Measurements from ENCODE around the gene TXNRD2.

TXNRD2 gene

GRCh38 chr22:19876941-19877625 lies 64.5 kb downstream of the TXNRD2 start:
- no peak for DNase-seq (ENCODE audit: low read depth in 2 of 2)

DNA sequence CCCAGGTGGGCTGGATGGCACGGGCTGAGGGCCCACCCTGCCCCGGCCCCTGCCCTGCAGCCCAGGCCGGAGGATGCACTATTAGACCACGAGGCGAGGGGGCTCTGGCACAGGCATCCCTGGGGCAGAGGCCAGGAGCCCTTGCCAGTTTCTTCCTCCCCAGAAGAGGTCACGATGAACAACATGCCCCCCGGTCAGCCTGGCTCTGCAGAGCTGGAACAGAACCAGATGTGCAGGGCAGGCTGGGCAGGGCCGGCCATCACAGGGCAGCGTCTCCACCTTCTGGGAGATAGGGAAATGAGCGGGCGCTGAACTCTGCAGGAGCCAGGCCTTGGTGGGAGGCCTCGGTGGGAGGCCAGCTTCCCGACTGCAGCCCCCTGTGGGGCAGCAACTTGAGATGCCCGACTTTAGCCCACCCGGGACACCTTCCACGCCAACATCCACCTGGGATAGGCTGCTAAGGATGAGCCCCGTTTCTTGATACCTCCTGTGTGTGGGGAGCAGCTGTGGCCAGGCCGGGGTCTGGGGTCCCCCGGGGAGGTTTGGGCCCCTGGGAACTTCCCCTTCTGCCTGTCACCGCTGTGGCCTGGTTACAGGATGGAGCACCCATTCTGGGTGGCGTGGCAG lies 65.2 kb downstream of the TXNRD2 start:
- no peak for DNase-seq (ENCODE audit: low read depth in 2 of 2)

DNA sequence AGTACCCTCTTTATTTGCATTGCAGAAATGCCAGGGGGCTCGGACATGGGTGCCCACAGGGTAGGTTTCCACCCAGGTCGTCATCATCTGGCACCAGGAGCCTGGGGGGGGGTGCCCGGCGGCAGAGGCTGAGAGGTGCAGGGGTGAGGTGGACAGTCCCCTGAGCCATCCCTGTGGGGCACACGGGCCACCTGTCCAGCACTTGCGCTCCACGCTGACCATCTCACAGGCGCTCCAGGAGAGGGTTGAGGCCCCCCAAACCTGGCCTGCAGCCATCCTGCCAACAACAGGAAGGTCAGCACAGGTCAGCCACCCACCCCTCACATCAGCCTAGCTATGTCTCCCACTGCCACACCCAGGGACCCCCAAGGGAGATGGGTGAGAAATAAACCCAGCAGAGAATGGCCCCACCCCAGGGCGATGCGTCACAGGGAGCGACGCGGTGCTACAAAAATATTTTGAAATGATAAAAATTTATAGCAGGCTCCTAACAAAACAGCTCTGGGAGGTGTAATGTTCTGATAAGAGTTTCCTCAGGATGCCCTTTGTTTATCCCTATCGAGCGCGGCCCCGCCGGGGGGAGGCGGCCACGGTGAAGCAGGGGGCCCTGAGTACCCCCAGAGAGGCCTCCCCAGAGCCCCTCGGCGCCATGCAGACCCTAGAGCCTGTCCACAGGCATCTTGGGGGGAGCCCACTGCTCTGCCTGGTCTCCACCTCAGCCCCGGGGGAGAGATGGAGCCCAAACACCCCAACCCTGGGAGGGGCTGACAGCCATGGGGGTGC lies 65.9 kb downstream of the TXNRD2 start:
- DNase-seq (ENCODE audit: low read depth in 2 of 2) = no peak

DNA sequence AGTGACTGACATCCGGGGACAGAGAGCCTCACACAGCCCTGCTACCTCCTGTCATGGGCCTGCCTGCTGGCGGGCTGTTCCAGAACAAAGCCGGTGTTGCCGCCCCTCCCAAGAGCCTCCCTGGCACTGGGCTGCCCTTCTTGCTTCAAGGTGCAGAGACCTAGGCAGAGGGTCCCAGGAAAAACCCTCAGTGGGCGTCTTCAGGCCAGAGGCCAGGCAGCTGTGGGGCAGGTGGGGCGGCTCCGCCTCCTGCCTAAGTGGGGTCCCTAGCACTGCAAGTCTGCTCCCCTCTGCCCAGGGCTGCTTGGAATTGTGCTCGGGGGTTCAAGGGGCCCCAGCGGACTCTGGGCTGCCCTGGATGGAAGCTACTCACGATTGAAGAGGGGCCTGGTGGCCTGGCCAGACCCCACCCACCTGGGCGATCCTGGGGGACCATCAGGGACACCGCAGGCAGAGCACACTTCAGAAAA lies 66.5 kb downstream of the TXNRD2 start:
- DNase-seq (ENCODE audit: low read depth in 2 of 2) = no peak

DNA sequence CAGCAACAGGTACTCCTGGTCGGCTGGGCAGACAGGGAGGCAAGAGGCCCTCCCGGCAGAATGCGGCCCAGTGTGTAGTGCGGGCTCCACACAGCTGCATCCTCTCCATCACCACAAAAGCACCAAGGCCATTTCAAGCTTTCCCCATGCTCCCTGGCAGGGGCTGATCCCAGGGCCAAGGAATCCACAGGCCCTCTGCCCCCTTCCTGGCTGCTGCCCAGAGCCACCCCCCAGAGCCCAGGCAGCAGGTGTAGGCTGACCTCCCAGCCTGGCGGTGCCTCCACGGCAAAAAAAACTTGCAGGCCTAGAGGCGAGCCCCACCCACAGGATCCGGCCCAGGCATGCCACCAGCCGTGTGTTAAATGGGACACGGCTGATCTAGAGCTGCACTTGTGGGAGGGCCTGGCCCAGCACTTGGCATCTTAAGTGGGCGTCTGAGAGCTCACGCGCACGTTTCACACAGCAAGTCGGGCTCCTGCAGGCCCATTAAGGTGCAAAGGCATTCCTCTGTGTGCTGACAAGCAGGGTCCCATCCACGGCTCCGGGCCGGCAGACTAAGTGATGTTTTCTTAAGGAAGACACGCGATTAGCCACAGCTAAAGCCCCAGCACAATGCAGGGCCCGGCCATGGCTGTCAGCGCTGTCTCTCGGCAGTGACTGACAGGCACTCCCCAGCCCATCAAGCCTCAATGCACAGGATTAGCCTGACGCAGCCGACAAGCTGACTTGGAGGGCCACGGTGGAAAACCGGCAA lies 67.1 kb downstream of the TXNRD2 start:
- no peak for DNase-seq (ENCODE audit: low read depth in 2 of 2)

- no peak for DNase-seq (ENCODE audit: low read depth in 2 of 2)
Observed at GRCh38 chr22:19873960-19874306, 67.7 kb downstream of the TXNRD2 start.

- DNase-seq (ENCODE audit: low read depth in 2 of 2) = no peak
Observed at GRCh38 chr22:19873138-19873959, 68.3 kb downstream of the TXNRD2 start.

DNA sequence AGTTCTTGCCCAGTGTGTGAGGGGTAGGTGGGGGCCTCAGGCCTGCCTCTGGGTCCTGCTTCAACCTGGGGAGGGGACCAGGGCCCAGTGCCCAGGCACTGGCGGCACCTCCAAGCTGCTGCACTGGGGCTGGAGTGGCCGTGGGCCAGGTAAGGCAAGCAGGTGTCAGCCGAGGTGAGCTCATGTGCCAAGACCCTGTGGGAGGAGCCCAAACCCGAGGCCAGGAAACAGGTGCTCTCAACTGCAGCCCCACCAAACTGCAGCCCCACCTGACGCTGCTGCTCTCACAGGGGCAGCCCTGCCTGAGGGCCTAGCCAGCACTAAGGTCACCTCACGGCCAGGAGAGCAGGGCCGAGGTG lies 68.9 kb downstream of the TXNRD2 start:
- no peak for DNase-seq (ENCODE audit: low read depth in 2 of 2)

DNA sequence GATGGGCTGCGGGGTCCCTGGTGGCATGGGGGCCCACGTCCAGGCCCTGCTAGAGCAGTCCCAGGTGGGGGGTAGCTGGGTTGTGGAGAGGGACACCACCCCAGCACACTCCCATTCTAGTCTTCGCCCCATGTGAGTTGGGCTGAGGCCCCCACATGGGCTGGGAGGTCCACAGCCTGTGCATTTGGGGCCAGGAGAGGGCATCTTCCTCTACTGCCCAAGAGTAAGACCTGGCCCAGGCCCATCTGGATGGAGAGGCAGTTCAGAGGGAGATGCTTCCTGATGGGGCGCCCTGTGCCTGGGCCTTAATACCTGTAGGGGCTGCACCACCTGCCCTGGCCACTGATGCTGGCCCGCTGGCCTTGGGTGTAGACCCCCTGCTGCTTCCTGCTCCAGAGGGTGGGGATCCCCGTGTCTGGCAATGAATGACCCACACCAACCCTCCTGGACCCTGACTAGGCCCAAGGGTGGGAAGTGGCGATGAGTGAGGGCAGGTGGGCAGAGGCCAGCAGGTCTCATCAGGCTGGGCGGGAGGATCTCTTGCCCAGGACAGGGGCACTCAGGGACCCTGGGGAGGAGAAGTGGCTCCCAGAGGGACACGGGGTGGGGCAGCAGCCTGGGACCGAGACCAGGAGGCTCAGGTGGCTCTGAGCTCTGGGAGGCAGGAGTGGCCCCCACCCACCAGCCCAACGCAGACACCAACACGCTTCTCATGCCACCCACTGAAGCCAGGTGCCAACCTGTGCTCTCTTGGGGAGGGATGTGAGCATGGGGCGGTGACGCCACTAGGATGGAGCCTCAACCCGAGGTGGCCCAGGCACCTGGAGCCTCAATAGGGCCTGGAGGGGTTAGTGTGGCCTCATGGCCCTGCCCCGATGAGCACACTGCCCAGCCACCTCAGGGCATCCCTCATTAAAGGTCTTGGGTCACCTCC lies 69.5 kb downstream of the TXNRD2 start:
- DNase-seq (ENCODE audit: low read depth in 2 of 2) = no peak

DNA sequence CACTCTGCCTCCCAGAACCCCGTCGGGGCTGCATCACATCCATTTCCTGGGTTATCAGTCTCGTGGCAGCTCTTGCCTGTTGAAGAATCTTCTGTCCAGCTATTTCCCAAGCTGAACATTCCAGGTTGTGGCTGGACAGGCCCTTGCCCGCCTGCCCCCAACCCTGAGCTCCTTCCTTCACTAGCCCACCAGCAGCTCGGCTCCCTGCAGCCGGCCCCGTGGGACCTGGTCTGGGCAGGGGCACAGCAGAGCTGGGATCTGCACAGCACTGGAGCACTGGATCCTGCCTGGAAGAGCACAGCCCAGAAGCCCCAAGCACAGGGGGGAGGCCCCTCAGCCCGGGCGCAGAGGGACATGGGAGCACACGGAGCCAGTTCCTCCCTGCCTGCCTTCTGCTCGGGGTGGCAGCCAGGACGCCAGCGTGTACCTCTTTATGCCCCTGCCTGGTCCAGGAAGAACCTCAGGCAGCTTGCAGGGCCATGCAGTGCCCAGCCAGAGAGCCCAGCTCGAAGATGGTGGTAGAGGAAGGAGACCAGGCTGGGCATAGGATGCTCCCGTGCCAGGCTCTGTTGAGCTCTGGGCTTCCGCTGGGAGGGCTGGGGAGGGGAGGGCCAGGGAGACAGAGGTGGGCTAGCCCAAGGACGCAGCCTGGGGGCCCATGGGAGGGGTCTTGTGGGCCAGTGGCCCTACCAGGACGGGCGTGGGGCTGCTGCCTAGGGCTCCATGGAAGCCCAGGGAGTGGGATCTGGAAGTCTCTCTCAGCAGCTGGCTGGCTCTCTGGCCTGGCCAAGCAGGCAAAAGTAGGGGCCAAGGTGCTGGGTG lies 70.4 kb downstream of the TXNRD2 start:
- no peak for DNase-seq (ENCODE audit: low read depth in 2 of 2)

- DNase-seq (ENCODE audit: low read depth in 2 of 2) = no peak
Observed at GRCh38 chr22:19870153-19871022, 71.2 kb downstream of the TXNRD2 start.

DNA sequence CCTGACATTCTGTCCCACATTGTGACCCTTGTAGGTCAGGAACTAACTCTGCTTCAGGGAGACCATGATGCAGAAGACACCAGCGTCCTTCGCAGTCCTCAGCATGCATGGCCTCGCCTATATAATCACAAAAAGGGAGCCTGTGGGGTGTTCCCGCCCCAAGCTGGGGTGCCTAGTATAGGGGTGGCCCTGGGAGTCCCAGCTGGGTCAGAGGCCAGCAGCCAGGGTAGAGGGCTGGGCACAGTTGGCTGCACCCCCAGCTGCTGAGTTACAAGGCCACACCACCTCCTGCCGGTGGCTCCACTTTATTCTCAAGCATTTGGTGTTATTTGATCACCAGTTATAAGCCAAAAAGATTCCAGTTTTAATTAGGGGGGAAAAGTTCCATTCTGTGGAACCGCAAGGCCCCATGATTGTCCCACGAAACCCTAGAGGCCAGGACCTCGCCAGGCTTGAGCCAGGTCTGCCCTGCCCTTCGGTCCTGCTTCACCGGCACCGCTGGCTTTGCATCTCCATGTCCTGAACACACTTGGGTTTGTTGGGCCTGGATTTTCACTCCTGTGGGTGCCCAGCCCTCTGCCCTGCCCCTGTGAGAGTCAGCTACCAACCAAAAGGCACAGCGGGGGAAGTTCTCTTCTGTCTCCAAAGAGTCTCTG lies 72.0 kb downstream of the TXNRD2 start:
- no peak for DNase-seq (ENCODE audit: low read depth in 2 of 2)

DNA sequence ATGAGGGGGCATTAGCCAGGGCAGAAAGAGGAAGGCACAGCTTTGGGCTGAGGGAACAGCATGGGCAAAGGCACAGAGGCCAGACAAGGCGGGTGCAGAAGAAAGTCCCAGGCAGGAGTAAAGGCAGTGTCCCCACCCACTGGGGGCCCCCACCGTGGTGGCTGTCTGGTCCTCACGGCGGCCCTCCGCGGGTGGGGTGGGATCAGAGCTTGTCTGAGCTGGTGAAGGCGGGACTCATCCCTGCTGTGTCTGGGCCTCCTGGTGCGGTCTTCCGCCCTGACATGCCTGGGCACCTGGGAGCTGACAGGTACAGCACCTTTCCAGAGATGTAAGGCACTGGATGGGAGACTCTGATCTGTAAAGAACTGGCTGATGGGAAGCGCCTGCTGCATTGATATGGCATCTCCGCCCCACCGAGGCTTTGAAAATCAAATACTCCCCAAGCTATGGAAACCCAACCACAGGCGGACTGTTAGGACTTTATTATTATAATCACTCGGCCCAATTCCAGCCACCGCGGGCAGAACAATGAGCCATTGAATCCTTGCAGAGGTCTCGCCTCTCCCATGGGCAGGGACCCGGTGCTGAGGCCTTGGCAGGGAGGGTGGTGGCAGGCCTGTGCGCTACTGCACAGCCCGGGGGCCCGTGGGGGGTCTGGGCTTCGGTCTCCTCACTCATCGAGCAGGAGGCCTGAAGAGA lies 72.7 kb downstream of the TXNRD2 start:
- DNase-seq (ENCODE audit: low read depth in 2 of 2) = no peak

GRCh38 chr22:19868333-19868732 lies 73.3 kb downstream of the TXNRD2 start:
- no peak for DNase-seq (ENCODE audit: low read depth in 2 of 2)

DNA sequence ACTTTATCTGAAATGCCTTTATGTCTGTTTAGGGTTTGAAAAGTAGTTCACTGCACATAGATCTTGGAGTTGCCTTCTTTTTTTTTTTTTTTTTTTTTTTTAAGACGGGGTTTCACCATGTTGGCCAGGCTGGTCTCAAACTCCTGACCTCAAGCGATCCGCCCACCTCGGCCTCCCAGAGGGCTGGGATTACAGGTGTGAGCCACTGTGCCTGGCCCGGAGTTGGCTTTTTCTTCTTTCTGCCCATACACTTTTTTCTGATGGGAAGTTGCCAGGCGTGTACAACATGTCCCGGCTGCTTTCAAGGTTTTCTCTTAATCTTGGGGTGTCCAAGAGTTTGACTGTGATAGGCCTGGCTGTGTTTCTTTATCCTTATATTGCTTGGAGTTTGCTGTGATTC lies 74.0 kb downstream of the TXNRD2 start:
- DNase-seq (ENCODE audit: low read depth in 2 of 2) = no peak

DNA sequence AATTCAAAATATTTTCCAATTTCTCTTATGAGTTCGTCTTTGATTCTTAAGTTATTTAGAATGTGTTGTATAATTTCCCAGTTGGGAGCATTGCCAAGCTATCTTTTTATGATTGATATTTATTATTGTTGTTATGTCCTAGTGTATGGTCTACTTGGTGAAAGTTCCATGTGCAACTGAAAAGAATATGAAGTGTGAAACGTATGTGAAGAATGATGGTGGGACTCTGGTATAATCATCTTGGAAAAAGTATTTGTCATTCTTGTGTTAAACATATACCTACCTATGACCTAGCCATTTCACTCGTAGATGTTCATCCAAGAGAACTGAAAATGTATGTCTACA lies 75.0 kb downstream of the TXNRD2 start:
- no peak for DNase-seq (ENCODE audit: low read depth in 2 of 2)

GRCh38 chr22:19865141-19865829 lies 76.3 kb downstream of the TXNRD2 start:
- no peak for DNase-seq (ENCODE audit: low read depth in 2 of 2)
